Mucosa of descending colon (tissue), 3 donors: ENCODE results near the gene VARS1. TPM values are rescaled to one million over a fixed set of nuclear protein-coding genes. Genes with fewer than 3 reads are reported as not detected.
"Not testable (repeated sequence)": the region's sequence is repeated elsewhere in the genome, so short reads cannot be mapped to it uniquely, and the experiment has no call there.

ENCODE experiments used
- ATAC-seq: fragments of 200-7000 bp; cut with Tn5 transposase; one replicate; pipeline ENCODE4 v1.9.1; 2020; ENCODE audit warnings: mild to moderate bottlenecking, moderate library complexity
- DNase-seq, 3 donors: peaks; one replicate each; pipeline ENCODE4 v3.0.0-alpha.2; 2020
- H3K36me3 ChIP-seq: fragments of 200-600 bp; one replicate; pipeline ENCODE4 v1.8.0; 2021; ENCODE audit warnings: low read depth, mild to moderate bottlenecking
- H3K4me1 ChIP-seq: fragments of 200-600 bp; one replicate; pipeline ENCODE4 v1.8.0; 2021; ENCODE audit warnings: low read depth, mild to moderate bottlenecking
- H3K4me3 ChIP-seq: fragments of 200-600 bp; one replicate; pipeline ENCODE4 v1.8.0; 2021; ENCODE audit warnings: mild to moderate bottlenecking
- H3K9me3 ChIP-seq: fragments of 200-600 bp; one replicate; pipeline ENCODE4 v1.8.0; 2021; ENCODE audit warnings: mild to moderate bottlenecking
- CTCF ChIP-seq: fragments of 200-600 bp; IDR thresholded peaks from one replicate; pipeline ENCODE4 v1.8.0; 2022; ENCODE audit warnings: antibody characterized with exemption, mild to moderate bottlenecking
- intact Hi-C, 2 donors: fragments of 100-400 bp; cut with DNase I in 1 of 2; cut with micrococcal nuclease in 1 of 2; formaldehyde crosslinking; loops; one replicate each; pipeline versions ENCODE4 v1.11.0 to v1.11.1; 2022; cut with DNase I, micrococcal nuclease
- total RNA-seq, 3 donors: library from RNA; stranded (reverse); fragmentation: NEBNext Ultra II Directional in 2 of 3; extraction: Animal tissue kit (Norgen Biotek cat#: 25700) in 2 of 3; gene quantifications; one replicate each; pipeline versions ENCODE4 v1.2.1 to v1.2.4, GENCODE V29; 2021 to 2023
- donor health status: DM: no; HTN: no; CAD: no; lungs with moderate emphysema.
- donor health status: DM: no; HTN: no; CAD: no.
- donor health status: DM: no; HTN: yes; CAD: no.

The VARS1 gene
- total RNA-seq, 3 donors from 2014 or later: 41.7 to 65.8 (median 45.0) TPM

GRCh38 chr6:31825553-31825952 is 30.0 kb upstream of the VARS1 start:
- Histone ChIP-seq H3K9me3 (no peaks in the 10 kb centered on the region), H3K4me3 (no peak overlapping the region), H3K36me3 (peaks cover 4% of the 10 kb centered on the region), H3K4me1 (peaks cover 42% of the 10 kb centered on the region)
- no peak for DNase-seq
- TF ChIP-seq CTCF: no peak
- ATAC-seq: no peak
- intact Hi-C loops: no loop called here

- H3K4me1 ChIP-seq: peaks cover 60% of the 10 kb centered on the region
- H3K9me3 ChIP-seq, intact Hi-C loops, DNase-seq, H3K4me3 ChIP-seq, ATAC-seq, H3K36me3 ChIP-seq: not testable (repeated sequence)
Measured at GRCh38 chr6:31823592-31824196, 28.1 kb upstream of the VARS1 start.

GRCh38 chr6:31822036-31822821 is 26.7 kb upstream of the VARS1 start:
- intact Hi-C loops: no loop called here
- ATAC-seq (peak; percentile 66), DNase-seq (peak; percentile 85 to 89 (median 86))
- H3K4me1 ChIP-seq: peaks cover 69% of the 10 kb centered on the region
- H3K9me3 ChIP-seq: no peaks in the 10 kb centered on the region
- peaks cover under 1% of the 10 kb centered on the region for H3K36me3 ChIP-seq
- no peak for TF ChIP-seq CTCF
- peak overlapping the region; percentile 14 for H3K4me3 ChIP-seq

GRCh38 chr6:31821301-31822035 is 25.9 kb upstream of the VARS1 start:
- Histone ChIP-seq H3K36me3 (no peaks in the 10 kb centered on the region), H3K4me3 (peak overlapping the region; percentile 17), H3K9me3 (no peaks in the 10 kb centered on the region), H3K4me1 (peaks cover 67% of the 10 kb centered on the region)
- peak; percentile 93 to 95 (median 93) for DNase-seq
- intact Hi-C loops: no loop called here
- no peak for TF ChIP-seq CTCF
- ATAC-seq: peak; percentile 62

- ATAC-seq, H3K4me3 ChIP-seq, intact Hi-C loops: not testable (repeated sequence)
Measured at GRCh38 chr6:31820399-31820798, 24.8 kb upstream of the VARS1 start.

GRCh38 chr6:31819871-31820299 is 24.3 kb upstream of the VARS1 start:
- no peak for DNase-seq
- Histone ChIP-seq H3K36me3 (no peaks in the 10 kb centered on the region), H3K4me1 (peaks cover 54% of the 10 kb centered on the region), H3K9me3 (no peaks in the 10 kb centered on the region), H3K4me3 (no peak overlapping the region)
- peak; percentile 6 for ATAC-seq
- intact Hi-C loops: no loop called here
- TF ChIP-seq CTCF: no peak

More at GRCh38 chr6:31820399-31820798, 24.8 kb upstream of the VARS1 start:
- peaks cover 59% of the 10 kb centered on the region for H3K4me1 ChIP-seq
- H3K9me3 ChIP-seq, H3K36me3 ChIP-seq: not testable (repeated sequence)
- peak in 1 of 3 donors; percentile 48 for DNase-seq

GRCh38 chr6:31817929-31818511 is 22.5 kb upstream of the VARS1 start:
- peaks cover 50% of the 10 kb centered on the region for H3K4me1 ChIP-seq
- H3K36me3 ChIP-seq: not testable (repeated sequence)

GRCh38 chr6:31817133-31817928 is 21.8 kb upstream of the VARS1 start:
- peak in 1 of 3 donors; percentile 54 for DNase-seq
- H3K36me3 ChIP-seq, H3K4me3 ChIP-seq, ATAC-seq, intact Hi-C loops, H3K9me3 ChIP-seq: not testable (repeated sequence)
- H3K4me1 ChIP-seq: peaks cover 45% of the 10 kb centered on the region

More at GRCh38 chr6:31817929-31818511, 22.5 kb upstream of the VARS1 start:
- peak in 1 of 3 donors; percentile 30 for DNase-seq
- H3K9me3 ChIP-seq, ATAC-seq, H3K4me3 ChIP-seq, intact Hi-C loops: not testable (repeated sequence)
